HG02588 (cell line): ENCODE data around the gene DGUOK.
A peak's percentile ranks its signal among the peaks of the same experiment; 100 is the strongest.
"Not testable (repeated sequence)": the region's sequence is repeated elsewhere in the genome, so short reads cannot be mapped to it uniquely, and the experiment has no call there.

Source experiments
- ATAC-seq: cut with Tn5 transposase; IDR thresholded peaks from one replicate; pipeline ENCODE4 v1.9.1; 2021; ENCODE audit warnings: mild to moderate bottlenecking, moderate library complexity; ENCODE audit not compliant: unreplicated experiment

The DGUOK gene

GRCh38 chr2:73899801-73900336, 26.8 kb upstream of the DGUOK start:
- ATAC-seq: no peak

- ATAC-seq: no peak
Observed at GRCh38 chr2:73901143-73901542, 25.5 kb upstream of the DGUOK start.

GRCh38 chr2:73902284-73902683, 24.4 kb upstream of the DGUOK start:
- ATAC-seq: no peak

GRCh38 chr2:73903313-73903712, 23.4 kb upstream of the DGUOK start:
- no peak for ATAC-seq

- ATAC-seq: not testable (repeated sequence)
Observed at GRCh38 chr2:73903949-73904613, 22.6 kb upstream of the DGUOK start.

- ATAC-seq: no peak
Observed at GRCh38 chr2:73904952-73905351, 21.7 kb upstream of the DGUOK start.

- no peak for ATAC-seq
Observed at GRCh38 chr2:73906847-73907505, 19.7 kb upstream of the DGUOK start.

GRCh38 chr2:73907840-73908452, 18.7 kb upstream of the DGUOK start:
- peak; percentile 50 for ATAC-seq

- no peak for ATAC-seq
Observed at GRCh38 chr2:73908689-73909652, 17.7 kb upstream of the DGUOK start.

GRCh38 chr2:73910873-73911547, 15.7 kb upstream of the DGUOK start:
- ATAC-seq: no peak

- no peak for ATAC-seq
Observed at GRCh38 chr2:73911548-73912208, 15.0 kb upstream of the DGUOK start.

- ATAC-seq: no peak
Observed at GRCh38 chr2:73913414-73914054, 13.1 kb upstream of the DGUOK start.

GRCh38 chr2:73914667-73915066, 12.0 kb upstream of the DGUOK start:
- ATAC-seq: no peak

GRCh38 chr2:73915437-73915993, 11.2 kb upstream of the DGUOK start:
- no peak for ATAC-seq

GRCh38 chr2:73916666-73917065, 10.0 kb upstream of the DGUOK start:
- ATAC-seq: no peak

GRCh38 chr2:73917296-73917695, 9.4 kb upstream of the DGUOK start:
- no peak for ATAC-seq

GRCh38 chr2:73917696-73918207, 8.9 kb upstream of the DGUOK start:
- ATAC-seq: no peak

GRCh38 chr2:73918856-73919255, 7.8 kb upstream of the DGUOK start:
- no peak for ATAC-seq
